Measurements from ENCODE around the gene ACLY. TPM values are rescaled to one million over a fixed set of nuclear protein-coding genes. Genes with fewer than 3 reads are reported as not detected.

The ACLY gene
- total and polyA plus RNA-seq, 2 of the 13 experiments (the other 11 are each of a cell fraction or from before 2014, with no cell fraction given): 111 to 218 TPM

DNA sequence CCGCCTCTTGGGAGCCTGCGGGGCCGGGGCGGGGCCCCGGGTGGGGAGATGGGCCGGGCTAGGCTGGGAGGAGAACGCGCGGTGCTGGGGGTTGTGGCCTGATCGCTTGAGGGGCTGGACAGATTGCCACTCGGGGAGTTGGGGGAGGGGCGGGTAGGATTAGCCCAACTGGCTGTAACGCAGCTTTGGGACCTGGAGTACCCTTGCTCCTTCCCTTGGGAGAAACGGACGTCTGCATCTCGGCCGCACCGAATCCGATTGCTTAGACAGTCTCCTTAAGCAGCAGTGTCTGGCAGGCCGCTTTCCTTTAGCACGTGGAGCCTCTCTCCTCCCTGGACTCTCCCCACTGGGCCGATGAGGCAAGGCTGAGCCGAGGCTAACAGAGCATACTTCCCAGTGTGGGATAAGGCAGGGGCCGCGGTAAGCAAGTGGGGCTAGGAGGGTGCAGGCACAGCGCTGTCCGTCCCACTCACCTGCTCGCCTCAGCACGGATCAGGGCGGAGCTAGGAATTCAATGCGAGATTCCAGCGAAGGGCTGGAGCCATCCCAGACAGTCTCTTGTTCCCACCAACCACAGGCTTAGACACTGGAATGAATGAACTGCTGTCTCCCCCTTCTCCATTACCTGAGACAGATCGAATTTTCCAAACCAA, 540 bp upstream of the ACLY start (continued):
- TF ChIP-seq ATRX (CRISPR knock-in tag; IDR thresholded peaks at IDR 0.05; ENCODE audit: borderline replicate concordance) (no peak), PCBP2 (optimal IDR thresholded peaks at IDR 0.05; ENCODE audit: low read depth, low read length, poor library complexity, severe bottlenecking) (no peak), TAF15 (IDR thresholded peaks at IDR 0.05; ENCODE audit: low read depth, low read length, poor library complexity, severe bottlenecking) (no peak), NCOA5 (CRISPR knock-in tag; IDR thresholded peaks at IDR 0.05) (no peak), PBX2 (CRISPR knock-in tag; IDR thresholded peaks at IDR 0.05) (peak; percentile 23; the same call in 1 of the 2 replicates), GTF3A (CRISPR knock-in tag; conservative IDR thresholded peaks at IDR 0.05) (peak; percentile 23; the same call in 1 of the 2 replicates), RBM22 (optimal IDR thresholded peaks at IDR 0.05; ENCODE audit: low read length) (no peak), ZNF792 (CRISPR knock-in tag; IDR thresholded peaks at IDR 0.05) (peak; percentile 19; the same call in 1 of the 2 replicates), MLX (CRISPR knock-in tag; IDR thresholded peaks at IDR 0.05) (no peak), SNAPC2 (CRISPR knock-in tag; IDR thresholded peaks at IDR 0.05) (peak; percentile 86; the same call in 1 of the 2 replicates), ZNF562 (CRISPR knock-in tag; IDR thresholded peaks at IDR 0.05; ENCODE audit: borderline replicate concordance) (no peak), ZNF558 (CRISPR knock-in tag; IDR thresholded peaks at IDR 0.05; ENCODE audit: borderline replicate concordance) (no peak; the same call in 1 of the 2 replicates), CAMTA2 (CRISPR knock-in tag; IDR thresholded peaks at IDR 0.05; ENCODE audit: borderline replicate concordance) (no peak), ZNF770 (CRISPR knock-in tag; IDR thresholded peaks at IDR 0.05) (no peak), JDP2 (CRISPR knock-in tag; IDR thresholded peaks at IDR 0.05; ENCODE audit: borderline replicate concordance) (no peak)
- TF ChIP-seq, protein P1, sequence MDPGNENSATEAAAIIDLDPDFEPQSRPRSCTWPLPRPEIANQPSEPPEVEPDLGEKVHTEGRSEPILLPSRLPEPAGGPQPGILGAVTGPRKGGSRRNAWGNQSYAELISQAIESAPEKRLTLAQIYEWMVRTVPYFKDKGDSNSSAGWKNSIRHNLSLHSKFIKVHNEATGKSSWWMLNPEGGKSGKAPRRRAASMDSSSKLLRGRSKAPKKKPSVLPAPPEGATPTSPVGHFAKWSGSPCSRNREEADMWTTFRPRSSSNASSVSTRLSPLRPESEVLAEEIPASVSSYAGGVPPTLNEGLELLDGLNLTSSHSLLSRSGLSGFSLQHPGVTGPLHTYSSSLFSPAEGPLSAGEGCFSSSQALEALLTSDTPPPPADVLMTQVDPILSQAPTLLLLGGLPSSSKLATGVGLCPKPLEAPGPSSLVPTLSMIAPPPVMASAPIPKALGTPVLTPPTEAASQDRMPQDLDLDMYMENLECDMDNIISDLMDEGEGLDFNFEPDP (CRISPR knock-in tag; conservative IDR thresholded peaks at IDR 0.05): no peak
- TF ChIP-seq, protein P2, sequence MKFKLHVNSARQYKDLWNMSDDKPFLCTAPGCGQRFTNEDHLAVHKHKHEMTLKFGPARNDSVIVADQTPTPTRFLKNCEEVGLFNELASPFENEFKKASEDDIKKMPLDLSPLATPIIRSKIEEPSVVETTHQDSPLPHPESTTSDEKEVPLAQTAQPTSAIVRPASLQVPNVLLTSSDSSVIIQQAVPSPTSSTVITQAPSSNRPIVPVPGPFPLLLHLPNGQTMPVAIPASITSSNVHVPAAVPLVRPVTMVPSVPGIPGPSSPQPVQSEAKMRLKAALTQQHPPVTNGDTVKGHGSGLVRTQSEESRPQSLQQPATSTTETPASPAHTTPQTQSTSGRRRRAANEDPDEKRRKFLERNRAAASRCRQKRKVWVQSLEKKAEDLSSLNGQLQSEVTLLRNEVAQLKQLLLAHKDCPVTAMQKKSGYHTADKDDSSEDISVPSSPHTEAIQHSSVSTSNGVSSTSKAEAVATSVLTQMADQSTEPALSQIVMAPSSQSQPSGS (CRISPR knock-in tag; IDR thresholded peaks at IDR 0.05): 0 out of 2 replicates have a peak, but pooled peaks have one; percentile 46
- TF ChIP-seq, protein P3, sequence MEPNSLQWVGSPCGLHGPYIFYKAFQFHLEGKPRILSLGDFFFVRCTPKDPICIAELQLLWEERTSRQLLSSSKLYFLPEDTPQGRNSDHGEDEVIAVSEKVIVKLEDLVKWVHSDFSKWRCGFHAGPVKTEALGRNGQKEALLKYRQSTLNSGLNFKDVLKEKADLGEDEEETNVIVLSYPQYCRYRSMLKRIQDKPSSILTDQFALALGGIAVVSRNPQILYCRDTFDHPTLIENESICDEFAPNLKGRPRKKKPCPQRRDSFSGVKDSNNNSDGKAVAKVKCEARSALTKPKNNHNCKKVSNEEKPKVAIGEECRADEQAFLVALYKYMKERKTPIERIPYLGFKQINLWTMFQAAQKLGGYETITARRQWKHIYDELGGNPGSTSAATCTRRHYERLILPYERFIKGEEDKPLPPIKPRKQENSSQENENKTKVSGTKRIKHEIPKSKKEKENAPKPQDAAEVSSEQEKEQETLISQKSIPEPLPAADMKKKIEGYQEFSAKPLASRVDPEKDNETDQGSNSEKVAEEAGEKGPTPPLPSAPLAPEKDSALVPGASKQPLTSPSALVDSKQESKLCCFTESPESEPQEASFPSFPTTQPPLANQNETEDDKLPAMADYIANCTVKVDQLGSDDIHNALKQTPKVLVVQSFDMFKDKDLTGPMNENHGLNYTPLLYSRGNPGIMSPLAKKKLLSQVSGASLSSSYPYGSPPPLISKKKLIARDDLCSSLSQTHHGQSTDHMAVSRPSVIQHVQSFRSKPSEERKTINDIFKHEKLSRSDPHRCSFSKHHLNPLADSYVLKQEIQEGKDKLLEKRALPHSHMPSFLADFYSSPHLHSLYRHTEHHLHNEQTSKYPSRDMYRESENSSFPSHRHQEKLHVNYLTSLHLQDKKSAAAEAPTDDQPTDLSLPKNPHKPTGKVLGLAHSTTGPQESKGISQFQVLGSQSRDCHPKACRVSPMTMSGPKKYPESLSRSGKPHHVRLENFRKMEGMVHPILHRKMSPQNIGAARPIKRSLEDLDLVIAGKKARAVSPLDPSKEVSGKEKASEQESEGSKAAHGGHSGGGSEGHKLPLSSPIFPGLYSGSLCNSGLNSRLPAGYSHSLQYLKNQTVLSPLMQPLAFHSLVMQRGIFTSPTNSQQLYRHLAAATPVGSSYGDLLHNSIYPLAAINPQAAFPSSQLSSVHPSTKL (CRISPR knock-in tag; IDR thresholded peaks at IDR 0.05): peak; percentile 5; the same call in 1 of the 2 replicates

Measured in HepG2 (cell line).